Measurements from ENCODE around the gene FUT6. TPM values are rescaled to one million over a fixed set of nuclear protein-coding genes. Genes with fewer than 3 reads are reported as not detected.
"Not testable (repeated sequence)": the region's sequence is repeated elsewhere in the genome, so short reads cannot be mapped to it uniquely, and the experiment has no call there.

FUT6 gene
- total RNA-seq, 2 donors from 2014 or later, result 0.62 TPM; not detected in 1

DNA sequence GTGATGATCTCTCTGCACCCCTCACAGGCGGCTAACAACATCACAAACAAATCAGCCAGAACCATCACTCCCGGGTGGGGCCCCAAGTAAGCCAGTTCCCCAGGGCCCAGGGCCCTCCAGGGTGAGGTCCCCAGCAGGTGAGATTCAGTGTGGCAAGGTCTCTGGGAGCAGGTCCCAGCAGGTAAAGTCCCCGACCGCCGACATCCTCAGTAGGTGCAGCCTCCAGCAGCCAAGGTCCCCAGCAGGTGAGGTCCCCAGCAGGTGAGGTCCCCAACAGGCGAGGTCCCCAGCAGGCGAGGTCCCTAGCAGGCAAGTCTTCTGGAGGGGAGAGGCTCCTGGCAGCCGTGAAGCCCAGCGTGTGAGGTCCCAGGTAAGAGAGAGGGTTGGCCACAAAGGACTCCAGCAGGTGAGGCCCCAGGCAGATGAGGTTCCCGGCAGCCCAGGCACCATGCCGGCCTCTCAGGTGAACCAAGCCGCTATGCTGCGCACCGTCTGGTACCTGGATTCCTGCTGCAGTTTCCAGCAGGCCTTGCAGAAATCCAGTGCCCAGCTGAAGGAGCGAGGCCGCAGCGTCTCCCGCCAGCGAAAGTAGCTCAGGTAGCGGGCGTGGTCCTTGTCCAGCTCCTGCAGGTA, 3.9 kb upstream of the FUT6 start:
- H3K4me1 ChIP-seq (replicated peaks), result no peaks in the 10 kb centered on the region
- TF ChIP-seq, protein P1, sequence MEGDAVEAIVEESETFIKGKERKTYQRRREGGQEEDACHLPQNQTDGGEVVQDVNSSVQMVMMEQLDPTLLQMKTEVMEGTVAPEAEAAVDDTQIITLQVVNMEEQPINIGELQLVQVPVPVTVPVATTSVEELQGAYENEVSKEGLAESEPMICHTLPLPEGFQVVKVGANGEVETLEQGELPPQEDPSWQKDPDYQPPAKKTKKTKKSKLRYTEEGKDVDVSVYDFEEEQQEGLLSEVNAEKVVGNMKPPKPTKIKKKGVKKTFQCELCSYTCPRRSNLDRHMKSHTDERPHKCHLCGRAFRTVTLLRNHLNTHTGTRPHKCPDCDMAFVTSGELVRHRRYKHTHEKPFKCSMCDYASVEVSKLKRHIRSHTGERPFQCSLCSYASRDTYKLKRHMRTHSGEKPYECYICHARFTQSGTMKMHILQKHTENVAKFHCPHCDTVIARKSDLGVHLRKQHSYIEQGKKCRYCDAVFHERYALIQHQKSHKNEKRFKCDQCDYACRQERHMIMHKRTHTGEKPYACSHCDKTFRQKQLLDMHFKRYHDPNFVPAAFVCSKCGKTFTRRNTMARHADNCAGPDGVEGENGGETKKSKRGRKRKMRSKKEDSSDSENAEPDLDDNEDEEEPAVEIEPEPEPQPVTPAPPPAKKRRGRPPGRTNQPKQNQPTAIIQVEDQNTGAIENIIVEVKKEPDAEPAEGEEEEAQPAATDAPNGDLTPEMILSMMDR (IDR thresholded peaks at IDR 0.05), result no peak
- no peak for TF ChIP-seq POLR2AphosphoS5 (IDR thresholded peaks at IDR 0.05)
- TF ChIP-seq POLR2A (IDR thresholded peaks at IDR 0.05), result no peak
- H3K9me3 ChIP-seq, result no peaks in the 10 kb centered on the region
- DNase-seq (ENCODE audit: low spot score), result no peak
- H3K36me3 ChIP-seq, result no peaks in the 10 kb centered on the region
- no peak overlapping the region for H3K27ac ChIP-seq
- intact Hi-C loops (cut with DNase I), result no loop called here
- H3K4me3 ChIP-seq, result no peak overlapping the region
- H3K27me3 ChIP-seq (replicated peaks; ENCODE audit: insufficient read depth), result no peaks in the 10 kb centered on the region
- 80% methylated on average over 12 of the region's 21 CpGs for WGBS

DNA sequence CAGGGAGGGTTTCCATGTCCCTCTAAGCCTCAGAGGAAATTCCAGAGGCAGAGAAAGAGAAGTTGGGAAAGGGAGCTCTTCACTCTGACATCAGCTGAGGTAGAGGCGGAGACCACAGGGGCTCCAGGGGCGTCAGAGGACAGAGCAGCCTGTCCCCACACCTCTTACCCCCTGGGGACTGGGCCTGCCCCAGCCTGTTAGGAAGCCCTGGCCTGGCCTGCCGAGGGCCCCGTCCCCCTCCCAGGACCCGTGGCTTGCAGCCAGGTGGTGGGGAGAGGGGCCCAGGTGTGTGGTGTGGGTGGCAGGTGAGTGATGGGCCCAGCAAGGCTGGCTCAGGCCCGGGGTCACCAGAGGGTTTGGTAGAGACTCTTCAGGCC, 2.2 kb upstream of the FUT6 start:
- H3K36me3 ChIP-seq; intact Hi-C loops (cut with DNase I); H3K27me3 ChIP-seq (replicated peaks; ENCODE audit: insufficient read depth); H3K4me3 ChIP-seq; H3K27ac ChIP-seq; H3K9me3 ChIP-seq; H3K4me1 ChIP-seq (replicated peaks); DNase-seq (ENCODE audit: low spot score): not testable (repeated sequence)
- 64% methylated on average over 6 of the region's 6 CpGs for WGBS

DNA sequence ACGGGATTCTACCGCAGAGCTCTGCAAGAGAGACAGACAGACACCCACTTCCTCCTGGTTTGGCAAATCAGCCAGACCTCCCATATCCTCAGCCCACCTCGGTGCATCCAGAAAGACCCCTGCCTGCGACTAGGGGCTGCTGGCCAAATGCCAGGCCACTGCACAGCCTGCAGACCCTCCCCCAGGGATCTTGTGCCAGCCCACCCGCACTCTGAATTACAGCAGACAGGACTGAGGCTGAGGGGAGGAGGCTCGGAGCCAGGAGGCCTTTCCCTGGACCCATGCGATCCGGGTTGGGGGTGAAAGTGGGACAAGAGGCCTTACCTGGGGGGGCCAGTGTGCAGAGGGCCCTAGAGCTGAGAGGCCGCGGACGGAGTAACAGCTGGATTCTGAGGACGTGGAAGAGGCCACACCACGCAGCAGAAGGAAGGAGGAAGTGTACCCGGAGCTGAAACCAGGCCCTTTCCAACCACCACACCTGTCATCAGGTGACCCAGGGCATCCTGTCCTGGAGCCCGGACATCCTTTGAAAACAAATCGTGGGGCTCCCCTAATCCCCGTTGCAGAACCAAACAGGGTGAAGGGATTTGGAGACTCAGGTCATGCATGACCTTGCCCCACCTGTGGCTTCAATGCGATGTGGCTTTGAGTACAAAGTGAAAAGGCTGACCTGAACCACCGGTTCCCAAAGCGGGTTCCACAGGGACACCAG, 993 bp downstream of the FUT6 start:
- Histone ChIP-seq H3K36me3 (no peaks in the 10 kb centered on the region), H3K27me3 (replicated peaks; ENCODE audit: insufficient read depth) (no peaks in the 10 kb centered on the region), H3K27ac (no peak overlapping the region), H3K4me3 (no peak overlapping the region), H3K4me1 (replicated peaks) (no peaks in the 10 kb centered on the region), H3K9me3 (no peaks in the 10 kb centered on the region)
- DNase-seq (ENCODE audit: low spot score), result no peak
- intact Hi-C loops (cut with DNase I), result no loop called here
- WGBS, result 63% methylated on average over 20 of the region's 20 CpGs
- TF ChIP-seq POLR2A (IDR thresholded peaks at IDR 0.05) (no peak), POLR2AphosphoS5 (IDR thresholded peaks at IDR 0.05) (no peak)
- TF ChIP-seq, protein P1 (IDR thresholded peaks at IDR 0.05), result no peak

DNA sequence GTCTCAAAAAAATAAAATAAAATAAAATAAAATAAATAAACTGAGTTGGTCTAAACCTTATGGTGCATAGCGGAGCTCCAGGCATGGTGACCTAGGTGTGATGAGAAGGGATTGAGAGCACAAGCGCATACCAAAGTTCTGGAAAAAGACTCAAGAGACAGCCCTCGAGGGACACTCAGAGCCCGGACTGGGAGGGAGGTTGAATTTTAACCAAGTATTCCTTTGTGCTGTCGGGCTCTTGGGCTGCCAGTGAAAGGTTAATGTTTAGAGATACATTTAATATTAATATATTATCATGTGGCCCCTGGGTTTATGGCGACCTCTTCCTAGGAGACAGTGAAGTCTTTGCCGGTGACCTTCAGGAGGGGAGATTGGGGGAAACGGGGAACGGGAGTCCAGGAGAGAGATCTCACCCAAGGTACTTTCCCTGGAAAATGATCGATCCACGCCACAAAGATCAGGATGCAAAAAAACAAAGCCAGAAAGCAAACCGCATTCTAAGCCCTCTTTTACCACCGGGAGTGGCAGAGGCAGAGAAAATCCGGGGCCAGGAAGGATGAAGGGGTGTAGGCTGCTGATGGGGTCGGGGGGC, 1.6 kb downstream of the FUT6 start:
- no peaks in the 10 kb centered on the region for H3K9me3 ChIP-seq
- H3K4me1 ChIP-seq (replicated peaks), result no peaks in the 10 kb centered on the region
- TF ChIP-seq POLR2AphosphoS5 (IDR thresholded peaks at IDR 0.05) (no peak), POLR2A (IDR thresholded peaks at IDR 0.05) (no peak)
- TF ChIP-seq, protein P1 (IDR thresholded peaks at IDR 0.05), result no peak
- no peak overlapping the region for H3K27ac ChIP-seq
- 51% methylated on average over 15 of the region's 15 CpGs for whole genome bisulfite sequencing
- no peaks in the 10 kb centered on the region for H3K36me3 ChIP-seq
- no peaks in the 10 kb centered on the region for H3K27me3 ChIP-seq (replicated peaks; ENCODE audit: insufficient read depth)
- no peak for DNase-seq (ENCODE audit: low spot score)
- intact Hi-C loops (cut with DNase I), result no loop called here
- H3K4me3 ChIP-seq, result no peak overlapping the region

DNA sequence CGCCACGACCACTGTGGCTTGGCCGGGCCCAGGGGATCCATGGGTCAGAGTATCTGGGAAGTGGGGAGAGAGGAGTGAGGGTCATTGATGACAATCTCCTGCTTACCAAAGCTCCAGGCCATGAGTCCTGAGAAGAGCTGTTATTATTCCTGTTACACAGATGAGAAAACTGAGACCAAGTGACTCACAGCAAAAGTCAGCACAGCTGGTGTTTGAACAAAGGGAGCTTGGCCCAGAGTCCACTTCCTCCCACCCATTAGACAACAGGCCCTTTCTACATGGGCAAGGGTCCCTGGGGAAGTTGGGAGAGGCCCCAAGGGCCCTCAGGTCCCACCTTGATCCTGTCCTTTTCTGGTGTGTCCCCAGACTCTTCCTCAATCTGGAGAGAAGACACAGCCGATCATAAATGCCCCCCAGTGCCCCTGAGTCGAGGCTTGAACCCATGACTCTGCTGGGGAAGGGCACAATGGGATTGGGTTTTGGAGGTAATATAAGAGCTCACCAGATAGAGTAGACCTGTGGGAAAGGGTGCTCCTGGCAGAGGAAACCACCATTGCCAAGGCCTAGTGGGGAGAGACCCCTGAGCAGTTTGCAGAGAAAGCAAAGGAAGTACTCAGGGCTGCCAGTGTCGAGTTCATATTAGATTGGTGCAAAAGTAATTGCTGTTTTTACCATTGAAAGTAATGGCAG, 6.8 kb downstream of the FUT6 start:
- intact Hi-C loops (cut with DNase I), result no loop called here
- TF ChIP-seq POLR2AphosphoS5 (IDR thresholded peaks at IDR 0.05), result no peak
- TF ChIP-seq, protein P1 (IDR thresholded peaks at IDR 0.05), result no peak
- no peak for TF ChIP-seq POLR2A (IDR thresholded peaks at IDR 0.05)
- H3K27ac ChIP-seq, result no peak overlapping the region
- no peak overlapping the region for H3K4me3 ChIP-seq
- H3K9me3 ChIP-seq, result no peaks in the 10 kb centered on the region
- H3K27me3 ChIP-seq (replicated peaks; ENCODE audit: insufficient read depth), result no peaks in the 10 kb centered on the region
- H3K4me1 ChIP-seq (replicated peaks), result no peaks in the 10 kb centered on the region
- no peak for DNase-seq (ENCODE audit: low spot score)
- no peaks in the 10 kb centered on the region for H3K36me3 ChIP-seq
- 86% methylated on average over 6 of the region's 6 CpGs for WGBS
